Measurements from ENCODE around the gene SLC17A4.

DNA sequence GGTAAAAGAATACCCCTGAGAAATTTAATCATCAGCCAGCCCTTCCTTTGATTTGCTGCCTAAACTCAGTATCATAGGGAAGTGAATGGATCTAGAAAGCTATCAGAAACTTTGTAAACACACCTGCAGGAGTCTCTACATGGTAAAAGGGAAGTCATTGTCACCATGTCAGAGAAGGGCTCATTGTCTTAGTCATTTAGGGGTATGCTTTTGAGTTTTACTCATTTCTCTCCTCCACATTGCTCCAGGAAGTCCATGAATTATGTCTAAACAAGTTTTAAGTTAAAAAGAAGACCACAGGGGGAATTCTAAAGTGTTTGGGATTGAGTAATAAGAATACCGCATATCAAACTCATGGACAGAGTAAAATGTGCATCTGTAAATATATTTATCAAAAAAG lies 74.8 kb downstream of the SLC17A4 start:
- TF ChIP-seq EZH2 (IDR thresholded peaks at IDR 0.05; ENCODE audit: borderline replicate concordance, low read depth, low read length, poor library complexity, severe bottlenecking): no peak
- TF ChIP-seq CTCF (conservative IDR thresholded peaks at IDR 0.05; ENCODE audit: low read depth, low read length): no peak
